DLD1 (cell line): ENCODE results near the gene CDCA5.

Experiments
- in situ Hi-C: cut with HindIII; loops from 2 replicates; pipeline ENCODE4 v1.10.0; 2017; ENCODE audit warnings: low sequenced_read_pairs

Gene CDCA5

GRCh38 chr11:65047581-65048422 is 36.0 kb downstream of the CDCA5 start:
- in situ Hi-C loops: no loop called here

DNA sequence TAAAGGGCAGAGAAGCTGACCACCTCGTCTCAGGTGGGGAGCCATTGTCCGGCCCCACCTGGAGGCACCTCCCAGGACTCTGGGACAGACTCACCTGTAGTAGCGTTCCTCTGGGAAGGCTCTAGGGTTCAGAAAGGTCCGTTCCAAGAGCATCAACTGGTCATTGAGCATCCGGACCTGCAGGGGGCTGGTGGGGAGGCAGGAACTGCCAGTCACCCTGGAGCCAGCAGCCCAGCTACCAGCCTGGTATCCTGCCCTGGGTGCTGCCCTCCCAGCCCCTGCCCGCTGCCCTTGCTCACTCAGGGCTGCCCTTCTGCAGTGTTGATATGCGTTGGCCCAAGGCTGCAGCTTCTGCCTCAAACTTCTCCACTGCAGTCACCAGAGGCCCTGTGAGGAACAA is 38.1 kb downstream of the CDCA5 start:
- in situ Hi-C loops: no loop called here

GRCh38 chr11:65045061-65045460 is 38.8 kb downstream of the CDCA5 start:
- in situ Hi-C loops: no loop called here

GRCh38 chr11:65043881-65044501 is 39.8 kb downstream of the CDCA5 start:
- in situ Hi-C loops: no loop called here

GRCh38 chr11:65042891-65043290 is 40.9 kb downstream of the CDCA5 start:
- in situ Hi-C loops: no loop called here

- in situ Hi-C loops: no loop called here
Measured at GRCh38 chr11:65040847-65041622, 42.8 kb downstream of the CDCA5 start, which contains the start of gene SAC3D1. TSS of gene SAC3D1 (plus strand) at chr11:65041210. CDS start at chr11:65041293, 83 bp downstream.

- in situ Hi-C loops: no loop called here
Measured at GRCh38 chr11:65040520-65040846, 43.4 kb downstream of the CDCA5 start.

- in situ Hi-C loops: no loop called here
Measured at GRCh38 chr11:65036931-65037330, 46.9 kb downstream of the CDCA5 start.

GRCh38 chr11:65035579-65035978 is 48.3 kb downstream of the CDCA5 start:
- in situ Hi-C loops: no loop called here

DNA sequence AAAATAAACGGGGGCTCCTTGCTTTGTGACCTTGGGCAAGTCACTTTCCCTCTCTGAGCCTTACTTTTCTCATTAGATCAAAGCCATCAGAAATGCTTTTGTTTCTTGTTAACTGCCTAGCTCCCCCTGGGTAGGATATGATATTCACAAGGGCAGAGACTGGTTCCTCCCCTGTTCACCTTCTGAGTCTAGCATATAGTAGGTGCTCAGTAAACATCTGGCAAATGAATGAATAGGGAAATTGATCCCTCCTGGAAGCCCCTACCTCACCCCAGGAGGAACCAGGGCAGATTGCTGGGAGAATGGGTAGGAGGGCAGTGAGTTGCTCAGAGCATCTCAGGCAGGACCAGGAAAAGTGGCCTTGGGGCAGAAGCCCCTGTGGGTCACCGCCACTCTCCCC is 49.4 kb downstream of the CDCA5 start:
- in situ Hi-C loops: no loop called here

- in situ Hi-C loops: no loop called here
Measured at GRCh38 chr11:65032216-65032615, 51.6 kb downstream of the CDCA5 start.
